Measurements from ENCODE around the gene C1orf105. TPM values are rescaled to one million over a fixed set of nuclear protein-coding genes. Genes with fewer than 3 reads are reported as not detected.

The C1orf105 gene
- total and polyA plus RNA-seq, 2 of the 8 experiments (the other 6 are each of a cell fraction or from before 2014, with no cell fraction given): not detected

DNA sequence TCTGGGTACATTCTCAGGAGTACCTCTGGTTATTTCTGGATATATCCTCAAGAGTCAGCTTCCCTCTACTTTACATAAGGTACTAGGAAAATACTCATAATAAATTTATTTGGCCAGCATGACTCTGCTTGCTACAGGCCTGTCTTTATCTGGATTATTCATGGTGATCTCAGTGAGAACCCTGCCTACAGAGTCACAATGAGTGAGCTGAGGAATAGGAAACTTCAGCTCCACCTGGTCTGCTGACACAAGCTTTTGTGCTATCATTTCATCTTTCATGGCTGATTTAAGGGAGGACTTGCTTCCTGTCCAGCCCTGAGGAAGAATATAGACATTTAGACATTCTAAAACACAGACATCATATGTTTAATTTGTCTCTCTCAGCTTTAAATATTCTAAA, 93.0 kb downstream of the C1orf105 start:
- DNase-seq (ENCODE audit: low read depth in 1 of 2, low spot score in 2 of 2) (no peak), FAIRE-seq (no peak)
- TF ChIP-seq KDM1A (IDR thresholded peaks at IDR 0.05; ENCODE audit: borderline replicate concordance, low read length) (no peak), BRCA1 (IDR thresholded peaks at IDR 0.05; ENCODE audit: low read depth, low read length) (no peak), CEBPB (IDR thresholded peaks at IDR 0.05; ENCODE audit: low read depth, low read length) (no peak), SP2 (IDR thresholded peaks at IDR 0.05; ENCODE audit: low read length) (no peak), SAP30 (IDR thresholded peaks at IDR 0.05; ENCODE audit: insufficient read depth, insufficient replicate concordance, low read length) (no peak), HDAC6 (IDR thresholded peaks at IDR 0.05; ENCODE audit: low read depth, low read length) (no peak), SIRT6 (IDR thresholded peaks at IDR 0.05; ENCODE audit: low read length) (no peak), BCL11A (IDR thresholded peaks at IDR 0.05; ENCODE audit: low read depth in 2 of 2, low read length in 2 of 2) (no peak), HDAC2 (IDR thresholded peaks at IDR 0.05; ENCODE audit: borderline replicate concordance in 1 of 2, low read depth in 2 of 2, low read length in 2 of 2) (no peak), NANOG (IDR thresholded peaks at IDR 0.05; ENCODE audit: insufficient read depth, low read depth, low read length, poor library complexity, severe bottlenecking) (no peak), SP1 (IDR thresholded peaks at IDR 0.05; ENCODE audit: low read depth, low read length) (no peak), EP300 (IDR thresholded peaks at IDR 0.05; ENCODE audit: borderline replicate concordance in 1 of 2, low read depth in 2 of 2, low read length in 2 of 2) (no peak)
- Histone ChIP-seq H3K27ac (ENCODE audit: low read depth, low read length) (no peak overlapping the region), H3K79me2 (ENCODE audit: control insufficient read depth in 1 of 2, insufficient read depth in 2 of 2, low read length in 2 of 2) (no peaks in the 10 kb centered on the region), H4K91ac (replicated peaks; ENCODE audit: insufficient read length, low read length) (no peak overlapping the region), H3K4me2 (ENCODE audit: insufficient read depth in 1 of 2, low read depth in 2 of 2, low read length in 2 of 2) (no peak overlapping the region), H2BK5ac (ENCODE audit: low read depth, low read length) (no peak overlapping the region), H3K4ac (replicated peaks; ENCODE audit: insufficient read length, low read depth, low read length) (no peak overlapping the region), H2BK120ac (replicated peaks; ENCODE audit: low read depth, low read length) (no peak overlapping the region), H3K56ac (replicated peaks; ENCODE audit: insufficient read length, low read depth, low read length) (no peak overlapping the region), H3K14ac (ENCODE audit: insufficient read length) (no peak overlapping the region), H4K8ac (ENCODE audit: extremely low read depth, insufficient read depth, low read length) (no peak overlapping the region), H4K20me1 (replicated peaks in 1 of 2; ENCODE audit: control insufficient read depth in 1 of 2, insufficient read depth in 2 of 2, low read length in 2 of 2) (no peaks in the 10 kb centered on the region), H3K18ac (ENCODE audit: extremely low read depth, low read length) (no peak overlapping the region), H4K5ac (ENCODE audit: insufficient read length, low read depth, low read length) (no peak overlapping the region), H2BK20ac (ENCODE audit: low read length) (no peak overlapping the region), H3K27me3 (replicated peaks in 1 of 4; ENCODE audit: control insufficient read depth in 3 of 4, extremely low read depth in 1 of 4, insufficient read depth in 3 of 4, low read length in 3 of 4) (no peaks in the 10 kb centered on the region), H3K9me3 (ENCODE audit: insufficient read depth in 2 of 2, low read depth in 1 of 2, low read length in 1 of 2) (no peaks in the 10 kb centered on the region), H3K4me1 (replicated peaks in 1 of 4; ENCODE audit: control insufficient read depth in 3 of 4, insufficient read depth in 4 of 4, low read length in 3 of 4) (no peaks in the 10 kb centered on the region), H3K4me3 (ENCODE audit: extremely low read depth in 1 of 4, insufficient read depth in 2 of 4, low read depth in 3 of 4, low read length in 4 of 4) (no peak overlapping the region), H3K79me1 (ENCODE audit: low read depth, low read length) (no peaks in the 10 kb centered on the region), H3K36me3 (ENCODE audit: control insufficient read depth in 2 of 4, insufficient read depth in 4 of 4, low read length in 3 of 4) (no peaks in the 10 kb centered on the region), H2BK12ac (ENCODE audit: low read depth, low read length) (no peak overlapping the region), H2BK15ac (ENCODE audit: low read length) (no peak overlapping the region), H3K23me2 (ENCODE audit: low read depth, low read length) (no peaks in the 10 kb centered on the region), H3K23ac (ENCODE audit: insufficient read length) (no peak overlapping the region), H2AK5ac (ENCODE audit: low read depth, low read length) (no peak overlapping the region), H3K9ac (replicated peaks in 1 of 4; ENCODE audit: extremely low read depth in 1 of 4, low read depth in 3 of 4, low read length in 3 of 4) (no peak overlapping the region), H2AFZ (ENCODE audit: low read length) (no peak overlapping the region)
- ChIA-PET CTCF (ENCODE audit: partially characterized antibody) (interaction anchor here (0.8 kb wide), 1 partner anchor 16 kb away, joined by 3 read pairs; no protein-coding TSS in a partner anchor), POLR2A (ENCODE audit: partially characterized antibody) (no interaction called here)
